Aorta (tissue), 5 donors: ENCODE results near the gene RAET1L. TPM values are rescaled to one million over a fixed set of nuclear protein-coding genes. Genes with fewer than 3 reads are reported as not detected.
"Not testable (repeated sequence)": the region's sequence is repeated elsewhere in the genome, so short reads cannot be mapped to it uniquely, and the experiment has no call there.

ENCODE experiments used
- ATAC-seq: fragments of 200-7000 bp; cut with Tn5 transposase; one replicate; pipeline ENCODE4 v1.9.1; 2022; ENCODE audit warnings: moderate library complexity; ENCODE audit not compliant: low FRiP score
- DNase-seq, 2 donors: peaks; one replicate each; pipeline ENCODE4 v3.0.0-alpha.2; 2020
- H3K27ac ChIP-seq, 2 donors: one replicate each; pipeline ENCODE4 v1.5.1; 2013; ENCODE audit warnings: low read length in 2 of 2, mild to moderate bottlenecking in 2 of 2, moderate library complexity in 2 of 2, control low read depth in 1 of 2, inconsistent platforms in 1 of 2, low read depth in 1 of 2
- H3K27me3 ChIP-seq, 2 donors: one replicate each; pipeline ENCODE4 v1.6.1; 2013; ENCODE audit warnings: control low read depth in 1 of 2, low read length in 1 of 2, mild to moderate bottlenecking in 1 of 2, moderate library complexity in 1 of 2; ENCODE audit not compliant: insufficient read depth in 2 of 2, control insufficient read depth in 1 of 2
- H3K36me3 ChIP-seq, 2 donors: one replicate each; pipeline ENCODE4 v1.6.1; 2013; ENCODE audit warnings: control low read depth in 1 of 2, low read length in 1 of 2, mild to moderate bottlenecking in 1 of 2; ENCODE audit not compliant: insufficient read depth in 2 of 2, control insufficient read depth in 1 of 2
- H3K4me1 ChIP-seq, 2 donors: one replicate each; pipeline ENCODE4 v1.6.1; 2013; ENCODE audit warnings: low read length in 2 of 2, control low read depth in 1 of 2, mild to moderate bottlenecking in 1 of 2, moderate library complexity in 1 of 2; ENCODE audit not compliant: insufficient read depth in 2 of 2, control insufficient read depth in 1 of 2
- H3K4me3 ChIP-seq, 2 donors: one replicate each; pipeline ENCODE4 v1.5.1; 2013; ENCODE audit warnings: low read length in 2 of 2, control low read depth in 1 of 2, mild to moderate bottlenecking in 1 of 2
- H3K9me3 ChIP-seq: one replicate; pipeline ENCODE4 v1.6.1; 2013; ENCODE audit warnings: mild to moderate bottlenecking, low read length; ENCODE audit not compliant: control insufficient read depth
- WGBS, 2 donors: extraction: QIAGEN DNeasy Blood & Tissue Kit; methylation state at CpG; one replicate each; pipeline ENCODE4 v1.1.7; 2013; 5-methylcytosine and 5-hydroxymethylcytosine counted together
- intact Hi-C, 2 donors: fragments of 100-400 bp; cut with DNase I; formaldehyde crosslinking; loops; one replicate each; pipeline versions ENCODE4 v1.14.2 to v1.15.0; 2022
- polyA plus RNA-seq, 2 donors: library from polyadenylated mRNA; stranded (reverse); fragments of 200-250 nt; gene quantifications; one replicate each; pipeline ENCODE4 v1.2.3, GENCODE V29; 2013
- total RNA-seq, 2 donors: library from RNA; stranded (reverse); fragmentation: NEBNext Ultra II Directional; extraction: Animal tissue kit (Norgen Biotek cat#: 25700); gene quantifications; one replicate each; pipeline ENCODE4 v1.2.1, GENCODE V29; 2021
- donor health status: healthy with polysubstance abuse.
- donor health status: Bipolar disorder and iron deficiency.
- donor health status: DM: no; HTN: no; CAD: no.
- donor health status: DM: no; HTN: no; CAD: no.
- donor health status: DM: yes; HTN: yes; CAD: no.

Gene RAET1L
- total and polyA plus RNA-seq, 4 donors, result not detected

- intact Hi-C loops, result no loop called here
- DNase-seq, result peak in 1 of 2 donors; percentile 32
Measured at GRCh38 chr6:149984773-149985172, 40.6 kb downstream of the RAET1L start.

GRCh38 chr6:149983145-149983544 is 42.2 kb downstream of the RAET1L start:
- no peaks in the 10 kb centered on the region for H3K36me3 ChIP-seq
- intact Hi-C loops, result no loop called here

More at GRCh38 chr6:149984773-149985172, 40.6 kb downstream of the RAET1L start:
- H3K4me3 ChIP-seq, result no peak overlapping the region
- H3K4me1 ChIP-seq, result no peaks in the 10 kb centered on the region
- peaks cover 0 to 5% of the 10 kb centered on the region in 2 donors for H3K27me3 ChIP-seq
- no peak for ATAC-seq
- WGBS, 2 donors, result 40 to 56% methylated on average over 5 of the region's 5 CpGs
- H3K9me3 ChIP-seq, result peaks cover 6% of the 10 kb centered on the region
- H3K27ac ChIP-seq, result no peak overlapping the region
- no peaks in the 10 kb centered on the region for H3K36me3 ChIP-seq

GRCh38 chr6:149979293-149979692 is 46.0 kb downstream of the RAET1L start:
- no peaks in the 10 kb centered on the region for H3K27me3 ChIP-seq
- no peaks in the 10 kb centered on the region for H3K4me1 ChIP-seq
- ATAC-seq (no peak), DNase-seq (no peak)
- H3K4me3 ChIP-seq, result no peak overlapping the region
- intact Hi-C loops, result no loop called here
- H3K27ac ChIP-seq, result no peak overlapping the region
- H3K9me3 ChIP-seq, result peaks cover 1% of the 10 kb centered on the region
- no peaks in the 10 kb centered on the region for H3K36me3 ChIP-seq
- 67 to 78% methylated on average over 6 of the region's 6 CpGs for WGBS, 2 donors

More at GRCh38 chr6:149983145-149983544, 42.2 kb downstream of the RAET1L start:
- no peaks in the 10 kb centered on the region for H3K4me1 ChIP-seq
- H3K27ac ChIP-seq, result no peak overlapping the region
- no peaks in the 10 kb centered on the region for H3K9me3 ChIP-seq
- ATAC-seq (no peak), DNase-seq (no peak)
- WGBS, 2 donors, result 23 to 26% methylated on average over 9 of the region's 9 CpGs
- H3K4me3 ChIP-seq, result no peak overlapping the region
- H3K27me3 ChIP-seq, result peaks cover 0 to 5% of the 10 kb centered on the region in 2 donors

GRCh38 chr6:149978610-149979009 is 46.7 kb downstream of the RAET1L start:
- no peak overlapping the region for H3K27ac ChIP-seq
- intact Hi-C loops, result no loop called here
- no peaks in the 10 kb centered on the region for H3K4me1 ChIP-seq
- no peaks in the 10 kb centered on the region for H3K27me3 ChIP-seq
- no peak for DNase-seq
- no peak for ATAC-seq
- H3K9me3 ChIP-seq, result peaks cover 1% of the 10 kb centered on the region
- H3K4me3 ChIP-seq, result no peak overlapping the region
- H3K36me3 ChIP-seq, result no peaks in the 10 kb centered on the region

GRCh38 chr6:149977221-149977620 is 48.1 kb downstream of the RAET1L start:
- no peak overlapping the region for H3K4me3 ChIP-seq
- no peaks in the 10 kb centered on the region for H3K36me3 ChIP-seq
- H3K27ac ChIP-seq, result no peak overlapping the region
- ATAC-seq (no peak), DNase-seq (no peak)
- 64 to 87% methylated on average over 4 of the region's 4 CpGs for WGBS, 2 donors
- no peaks in the 10 kb centered on the region for H3K27me3 ChIP-seq
- peaks cover 1% of the 10 kb centered on the region for H3K9me3 ChIP-seq
- no peaks in the 10 kb centered on the region for H3K4me1 ChIP-seq
- intact Hi-C loops, result no loop called here

GRCh38 chr6:149975400-149975799 is 49.9 kb downstream of the RAET1L start:
- Histone ChIP-seq H3K9me3 (peaks cover 1% of the 10 kb centered on the region), H3K27ac (no peak overlapping the region), H3K36me3 (no peaks in the 10 kb centered on the region), H3K4me3 (no peak overlapping the region), H3K27me3 (no peaks in the 10 kb centered on the region), H3K4me1 (no peaks in the 10 kb centered on the region)
- intact Hi-C loops, result no loop called here
- DNase-seq (no peak), ATAC-seq (no peak)

- ATAC-seq, result no peak
- Histone ChIP-seq H3K27me3 (no peaks in the 10 kb centered on the region), H3K9me3 (peaks cover 1% of the 10 kb centered on the region), H3K36me3 (no peaks in the 10 kb centered on the region), H3K4me3 (no peak overlapping the region), H3K4me1 (no peaks in the 10 kb centered on the region), H3K27ac (no peak overlapping the region)
- no peak for DNase-seq
- WGBS, 2 donors, result 32 to 40% methylated on average over 3 of the region's 3 CpGs
- intact Hi-C loops, result no loop called here
Measured at GRCh38 chr6:149974825-149975224, 50.5 kb downstream of the RAET1L start.

- H3K27me3 ChIP-seq, ATAC-seq: not testable (repeated sequence)
- 67 to 73% methylated on average over 6 of the region's 6 CpGs for WGBS, 2 donors
Measured at GRCh38 chr6:149974394-149974793, 50.9 kb downstream of the RAET1L start.

GRCh38 chr6:149969635-149970034 is 55.7 kb downstream of the RAET1L start:
- Histone ChIP-seq H3K27ac (no peak overlapping the region), H3K4me1 (no peaks in the 10 kb centered on the region), H3K27me3 (no peaks in the 10 kb centered on the region), H3K36me3 (no peaks in the 10 kb centered on the region), H3K9me3 (no peaks in the 10 kb centered on the region), H3K4me3 (no peak overlapping the region)
- intact Hi-C loops, result no loop called here
- DNase-seq, result no peak
- WGBS, 2 donors, result 90 to 93% methylated on average over 2 of the region's 2 CpGs
- no peak for ATAC-seq

More at GRCh38 chr6:149974394-149974793, 50.9 kb downstream of the RAET1L start:
- intact Hi-C loops, H3K36me3 ChIP-seq, H3K4me1 ChIP-seq, H3K9me3 ChIP-seq, DNase-seq, H3K27ac ChIP-seq, H3K4me3 ChIP-seq: not testable (repeated sequence)
